PC-3 (cell line): ENCODE data around the gene ADAM21. TPM values are rescaled to one million over a fixed set of nuclear protein-coding genes. Genes with fewer than 3 reads are reported as not detected.

ENCODE experiments used
- ATAC-seq: fragments of 200-7000 bp; cut with Tn5 transposase; 2 replicates; pipeline ENCODE4 v1.9.1; 2020; ENCODE audit warnings: mild to moderate bottlenecking, moderate library complexity
- BruUV-seq: library from RNA; stranded (reverse); fragments of 400-500 nt; replicated peaks from 2 replicates; lab custom pipeline; 2021; lab: Mats Ljungman, UMichigan
- CTCF ChIA-PET: fragments of 300-600 bp; sonication (Branson Sonifier 250); formaldehyde crosslinking; loops from one replicate; lab custom pipeline; 2022; ENCODE audit warnings: antibody characterized with exemption; lab: Charles Lee
- POLR2A ChIA-PET: fragments of 300-600 bp; sonication (Branson Sonifier 250); formaldehyde crosslinking; loops from one replicate; lab custom pipeline; 2022; ENCODE audit warnings: antibody characterized with exemption; ENCODE audit not compliant: unreplicated experiment; lab: Charles Lee
- DNase-seq: peaks from one replicate; pipeline ENCODE4 v3.0.0-alpha.2; 2015
- H2AFZ ChIP-seq: fragments of 300-600 bp; sonication (generic); 2 replicates; pipeline ENCODE4 v1.6.0; 2016; ENCODE audit warnings: antibody characterized with exemption, low read length
- H3F3A ChIP-seq: fragments of 300-600 bp; sonication (generic); one replicate; pipeline ENCODE4 v1.6.0; 2017; ENCODE audit warnings: antibody characterized with exemption, low read length, control low read depth, mild to moderate bottlenecking; ENCODE audit not compliant: unreplicated experiment
- H3K27ac ChIP-seq: fragments of 300-600 bp; sonication (generic); 2 replicates; pipeline ENCODE4 v1.5.1; 2016; ENCODE audit warnings: mild to moderate bottlenecking, low read length
- H3K27me3 ChIP-seq: fragments of 300-600 bp; sonication (generic); 2 replicates; pipeline ENCODE4 v1.6.1; 2016; ENCODE audit warnings: low read length, mixed read lengths
- H3K36me3 ChIP-seq: fragments of 300-600 bp; sonication (generic); 2 replicates; pipeline ENCODE4 v1.6.1; 2016; ENCODE audit warnings: low read depth, mixed run types, low read length, mixed read lengths
- H3K4me1 ChIP-seq: fragments of 300-600 bp; sonication (generic); 2 replicates; pipeline ENCODE4 v1.5.1; 2016; ENCODE audit warnings: low read length; ENCODE audit not compliant: insufficient read depth
- H3K4me2 ChIP-seq: fragments of 300-600 bp; sonication (generic); 2 replicates; pipeline ENCODE4 v1.6.0; 2016; ENCODE audit warnings: low read length
- H3K4me3 ChIP-seq: fragments of 300-600 bp; sonication (generic); 2 replicates; pipeline ENCODE4 v1.5.1; 2016; ENCODE audit warnings: mild to moderate bottlenecking, low read length, mixed read lengths
- H3K79me2 ChIP-seq: fragments of 300-600 bp; sonication (generic); 2 replicates; pipeline ENCODE4 v1.6.1; 2017; ENCODE audit warnings: low read length, mixed read lengths
- H3K9ac ChIP-seq: fragments of 300-600 bp; sonication (generic); 2 replicates; pipeline ENCODE4 v1.6.0; 2016; ENCODE audit warnings: mild to moderate bottlenecking, low read length
- H3K9me2 ChIP-seq: fragments of 300-600 bp; sonication (generic); replicated peaks from 2 replicates; pipeline ENCODE4 v1.6.1; 2016; ENCODE audit warnings: mixed run types, low read length, mixed read lengths
- H3K9me3 ChIP-seq: fragments of 300-600 bp; sonication (generic); 2 replicates; pipeline ENCODE4 v1.6.1; 2016; ENCODE audit warnings: low read length, mixed read lengths
- H4K20me1 ChIP-seq: fragments of 300-600 bp; sonication (generic); 2 replicates; pipeline ENCODE4 v1.6.1; 2016; ENCODE audit warnings: low read length, mixed read lengths
- CTCF ChIP-seq: fragments of 300-600 bp; sonication (generic); conservative IDR thresholded peaks from 2 replicates; pipeline ENCODE4 v1.5.1; 2017; ENCODE audit warnings: antibody characterized with exemption, low read depth, mild to moderate bottlenecking, low read length
- EZH2 ChIP-seq: fragments of 300-600 bp; sonication (generic); IDR thresholded peaks from one replicate; pipeline ENCODE4 v1.6.1; 2017; ENCODE audit warnings: antibody characterized with exemption, mild to moderate bottlenecking, low read length; ENCODE audit not compliant: unreplicated experiment
- EZH2phosphoT487 ChIP-seq: fragments of 300-600 bp; sonication (generic); IDR thresholded peaks from 2 replicates; pipeline ENCODE4 v1.6.1; 2018; ENCODE audit warnings: mild to moderate bottlenecking, antibody characterized with exemption, low read length, borderline replicate concordance
- intact Hi-C: fragments of 100-400 bp; cut with micrococcal nuclease; formaldehyde crosslinking; loops from 2 replicates; pipeline ENCODE4 v1.9.0; 2023
- total RNA-seq: library from RNA; depleted of rRNA; stranded (reverse); fragments of >200 nt; gene quantifications from 2 replicates; pipeline ENCODE4 v1.2.3, GENCODE V29; 2014

The ADAM21 gene
- total RNA-seq, 1 experiment from 2014 or later = 0.80 TPM

DNA sequence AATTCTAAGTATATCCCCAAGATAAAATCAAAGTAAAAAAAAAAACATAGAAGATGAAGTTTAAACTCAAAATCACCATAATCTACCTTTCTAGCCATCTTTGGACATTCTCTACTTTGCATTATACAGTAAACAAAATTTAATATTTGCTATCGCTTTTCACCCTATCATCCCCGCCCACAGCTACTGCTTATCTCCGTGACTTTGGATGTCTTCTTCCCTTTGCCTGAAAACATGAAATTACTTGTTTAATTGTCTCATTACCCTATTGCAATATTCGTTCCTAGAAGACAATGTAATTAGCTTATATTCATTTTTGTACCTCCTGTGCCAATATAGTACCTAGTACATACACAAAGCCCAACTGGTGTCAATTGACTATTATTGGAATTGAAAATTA is 44.4 kb upstream of the ADAM21 start:
- ChIA-PET CTCF (interaction anchor here (0.7 kb wide), 1 partner anchor 90 kb away, joined by 5 read pairs; no protein-coding TSS in a partner anchor), POLR2A (no interaction called here)
- Histone ChIP-seq H3K27me3 (no peaks in the 10 kb centered on the region), H3K79me2 (0 out of 2 replicates have a peak, but pooled peaks cover 3% of the 10 kb centered on the region), H3K9me3 (no peaks in the 10 kb centered on the region), H3K4me1 (no peaks in the 10 kb centered on the region; the same call in 1 of the 2 replicates), H3K4me3 (no peak overlapping the region), H3K27ac (no peak overlapping the region), H3K9ac (no peak overlapping the region), H2AFZ (no peak overlapping the region), H3K4me2 (no peak overlapping the region), H4K20me1 (no peaks in the 10 kb centered on the region), H3K9me2 (no peaks in the 10 kb centered on the region), H3F3A (no peaks in the 10 kb centered on the region), H3K36me3 (0 out of 2 replicates have a peak, but pooled peaks cover under 1% of the 10 kb centered on the region)
- no TSS peak for BruUV-seq
- TF ChIP-seq EZH2 = no peak
- no peak for TF ChIP-seq EZH2phosphoT487
- intact Hi-C loops = no loop called here
- no peak for DNase-seq
- no peak for ATAC-seq

- peak overlapping the region; percentile 65; the same call in 1 of the 2 replicates for H3K9ac ChIP-seq
- H3F3A ChIP-seq = no peaks in the 10 kb centered on the region
- no peak for DNase-seq
- intact Hi-C loops = loop anchor here (1.0 to 5.0 kb wide), 2 partner anchors 51 to 152 kb away; no protein-coding TSS in a partner anchor
- H3K9me2 ChIP-seq = no peaks in the 10 kb centered on the region
- H3K9me3 ChIP-seq = no peaks in the 10 kb centered on the region
- H3K27me3 ChIP-seq = no peaks in the 10 kb centered on the region
- no peak overlapping the region for H3K27ac ChIP-seq
- peak overlapping the region; percentile 85 for H3K4me2 ChIP-seq
- H3K4me3 ChIP-seq = peak overlapping the region; percentile 81
- ChIA-PET POLR2A (no interaction called here), CTCF (no interaction called here)
- TF ChIP-seq EZH2phosphoT487 (no peak), EZH2 (no peak), CTCF (no peak)
- H3K4me1 ChIP-seq = peaks cover 12% of the 10 kb centered on the region; the same call in 1 of the 2 replicates
- ATAC-seq = no peak
- H3K79me2 ChIP-seq = peaks cover 33% of the 10 kb centered on the region
- H2AFZ ChIP-seq = no peak overlapping the region
- 0 out of 2 replicates have a peak, but pooled peaks cover 3% of the 10 kb centered on the region for H3K36me3 ChIP-seq
- H4K20me1 ChIP-seq = no peaks in the 10 kb centered on the region
- no TSS peak for BruUV-seq
Observed at GRCh38 chr14:70415788-70416187, 36.2 kb upstream of the ADAM21 start.

- BruUV-seq = TSS peak; percentile 68
- intact Hi-C loops = loop anchor here (1.0 to 5.0 kb wide), 2 partner anchors 52 to 151 kb away; no protein-coding TSS in a partner anchor
Observed at GRCh38 chr14:70416338-70416724, 35.6 kb upstream of the ADAM21 start.

More at GRCh38 chr14:70416338-70416724, 35.6 kb upstream of the ADAM21 start:
- peaks cover 33% of the 10 kb centered on the region for H3K79me2 ChIP-seq
- ChIA-PET POLR2A (no interaction called here), CTCF (no interaction called here)
- H2AFZ ChIP-seq = peak overlapping the region; percentile 90
- H3K9me3 ChIP-seq = no peaks in the 10 kb centered on the region
- peak overlapping the region; percentile 81 for H3K4me3 ChIP-seq
- no peaks in the 10 kb centered on the region for H3F3A ChIP-seq
- no peaks in the 10 kb centered on the region for H3K27me3 ChIP-seq
- H3K4me2 ChIP-seq = peak overlapping the region; percentile 85
- no peaks in the 10 kb centered on the region for H3K9me2 ChIP-seq
- H3K27ac ChIP-seq = peak overlapping the region; percentile 30; the same call in 1 of the 2 replicates
- DNase-seq (peak; percentile 25), ATAC-seq (peak; percentile 64)
- H3K4me1 ChIP-seq = peaks cover 12% of the 10 kb centered on the region; the same call in 1 of the 2 replicates
- H3K36me3 ChIP-seq = 0 out of 2 replicates have a peak, but pooled peaks cover 3% of the 10 kb centered on the region
- H3K9ac ChIP-seq = peak overlapping the region; percentile 65
- H4K20me1 ChIP-seq = no peaks in the 10 kb centered on the region
- TF ChIP-seq EZH2 (no peak), EZH2phosphoT487 (no peak), CTCF (no peak)
